HUES48 (cell line): ENCODE measurements around the gene MYLK3.

Source experiments
- H3K27ac ChIP-seq: one replicate; pipeline ENCODE4 v1.7.0; 2013; ENCODE audit warnings: low read depth, low read length, inconsistent platforms
- H3K27me3 ChIP-seq: 2 replicates; pipeline ENCODE4 v1.6.1; 2013; ENCODE audit warnings: mild to moderate bottlenecking, low read length; ENCODE audit not compliant: control insufficient read depth, insufficient read depth
- H3K36me3 ChIP-seq: 2 replicates; pipeline ENCODE4 v1.6.1; 2013; ENCODE audit warnings: low read length; ENCODE audit not compliant: control insufficient read depth, insufficient read depth
- H3K4me1 ChIP-seq: 2 replicates; pipeline ENCODE4 v1.6.1; 2013; ENCODE audit warnings: mild to moderate bottlenecking, low read length; ENCODE audit not compliant: control insufficient read depth, insufficient read depth
- H3K4me3 ChIP-seq: 2 replicates; pipeline ENCODE4 v1.5.1; 2013; ENCODE audit warnings: mild to moderate bottlenecking, low read depth, low read length
- H3K9ac ChIP-seq: 2 replicates; pipeline ENCODE4 v1.6.1; 2013; ENCODE audit warnings: mild to moderate bottlenecking, low read depth, low read length, moderate library complexity
- H3K9me3 ChIP-seq: 2 replicates; pipeline ENCODE4 v1.6.1; 2013; ENCODE audit warnings: low read length; ENCODE audit not compliant: control insufficient read depth, insufficient read depth

MYLK3 gene

GRCh38 chr16:46736695-46737094 lies 11.4 kb downstream of the MYLK3 start:
- no peak overlapping the region for H3K9ac ChIP-seq
- no peak overlapping the region for H3K27ac ChIP-seq
- H3K9me3 ChIP-seq: no peaks in the 10 kb centered on the region
- H3K27me3 ChIP-seq: no peaks in the 10 kb centered on the region
- no peak overlapping the region for H3K4me3 ChIP-seq
- no peaks in the 10 kb centered on the region for H3K36me3 ChIP-seq
- no peaks in the 10 kb centered on the region for H3K4me1 ChIP-seq

- H3K9me3 ChIP-seq: no peaks in the 10 kb centered on the region
- H3K9ac ChIP-seq: no peak overlapping the region
- no peaks in the 10 kb centered on the region for H3K4me1 ChIP-seq
- no peaks in the 10 kb centered on the region for H3K36me3 ChIP-seq
- H3K4me3 ChIP-seq: no peak overlapping the region
- no peaks in the 10 kb centered on the region for H3K27me3 ChIP-seq
- H3K27ac ChIP-seq: no peak overlapping the region
Observed at GRCh38 chr16:46733319-46733830, 14.8 kb downstream of the MYLK3 start.

GRCh38 chr16:46732561-46732960 lies 15.6 kb downstream of the MYLK3 start:
- no peaks in the 10 kb centered on the region for H3K27me3 ChIP-seq
- H3K9me3 ChIP-seq: no peaks in the 10 kb centered on the region
- H3K36me3 ChIP-seq: no peaks in the 10 kb centered on the region
- no peak overlapping the region for H3K27ac ChIP-seq
- no peaks in the 10 kb centered on the region for H3K4me1 ChIP-seq
- no peak overlapping the region for H3K9ac ChIP-seq
- no peak overlapping the region for H3K4me3 ChIP-seq

GRCh38 chr16:46731691-46732555 lies 16.2 kb downstream of the MYLK3 start:
- Histone ChIP-seq H3K27me3 (no peaks in the 10 kb centered on the region), H3K9me3 (no peaks in the 10 kb centered on the region), H3K36me3 (no peaks in the 10 kb centered on the region), H3K27ac (no peak overlapping the region), H3K4me1 (no peaks in the 10 kb centered on the region), H3K9ac (no peak overlapping the region), H3K4me3 (no peak overlapping the region)

- H3K36me3 ChIP-seq: no peaks in the 10 kb centered on the region
- H3K4me1 ChIP-seq: no peaks in the 10 kb centered on the region
- H3K27me3 ChIP-seq: no peaks in the 10 kb centered on the region
- H3K27ac ChIP-seq: no peak overlapping the region
- H3K4me3 ChIP-seq: no peak overlapping the region
- no peak overlapping the region for H3K9ac ChIP-seq
- H3K9me3 ChIP-seq: no peaks in the 10 kb centered on the region
Observed at GRCh38 chr16:46730801-46731690, 17.1 kb downstream of the MYLK3 start.

- no peaks in the 10 kb centered on the region for H3K36me3 ChIP-seq
- H3K4me3 ChIP-seq: no peak overlapping the region
- no peak overlapping the region for H3K27ac ChIP-seq
- no peaks in the 10 kb centered on the region for H3K9me3 ChIP-seq
- no peaks in the 10 kb centered on the region for H3K27me3 ChIP-seq
- H3K9ac ChIP-seq: no peak overlapping the region
- H3K4me1 ChIP-seq: no peaks in the 10 kb centered on the region
Observed at GRCh38 chr16:46730126-46730525, 18.0 kb downstream of the MYLK3 start.

GRCh38 chr16:46729326-46729995 lies 18.7 kb downstream of the MYLK3 start:
- Histone ChIP-seq H3K36me3 (no peaks in the 10 kb centered on the region), H3K4me3 (no peak overlapping the region), H3K9me3 (peaks cover 2% of the 10 kb centered on the region), H3K4me1 (no peaks in the 10 kb centered on the region), H3K27me3 (no peaks in the 10 kb centered on the region), H3K27ac (no peak overlapping the region), H3K9ac (no peak overlapping the region)

- no peak overlapping the region for H3K9ac ChIP-seq
- no peak overlapping the region for H3K27ac ChIP-seq
- H3K9me3 ChIP-seq: peaks cover 5% of the 10 kb centered on the region
- no peaks in the 10 kb centered on the region for H3K4me1 ChIP-seq
- no peak overlapping the region for H3K4me3 ChIP-seq
- H3K27me3 ChIP-seq: no peaks in the 10 kb centered on the region
- H3K36me3 ChIP-seq: no peaks in the 10 kb centered on the region
Observed at GRCh38 chr16:46728806-46729205, 19.3 kb downstream of the MYLK3 start.

- no peak overlapping the region for H3K4me3 ChIP-seq
- no peaks in the 10 kb centered on the region for H3K27me3 ChIP-seq
- peaks cover 5% of the 10 kb centered on the region for H3K9me3 ChIP-seq
- no peak overlapping the region for H3K27ac ChIP-seq
- H3K4me1 ChIP-seq: no peaks in the 10 kb centered on the region
- no peak overlapping the region for H3K9ac ChIP-seq
- H3K36me3 ChIP-seq: no peaks in the 10 kb centered on the region
Observed at GRCh38 chr16:46727630-46728029, 20.5 kb downstream of the MYLK3 start.

GRCh38 chr16:46727184-46727583 lies 21.0 kb downstream of the MYLK3 start:
- Histone ChIP-seq H3K36me3 (no peaks in the 10 kb centered on the region), H3K4me1 (no peaks in the 10 kb centered on the region), H3K9ac (no peak overlapping the region), H3K27ac (no peak overlapping the region), H3K4me3 (no peak overlapping the region), H3K9me3 (peaks cover 5% of the 10 kb centered on the region), H3K27me3 (no peaks in the 10 kb centered on the region)
